Vagina (tissue), 2 donors: Measurements from ENCODE around the gene ANXA3. TPM values are rescaled to one million over a fixed set of nuclear protein-coding genes. Genes with fewer than 3 reads are reported as not detected.

Experiments
- DNase-seq, 2 donors: peaks; one replicate each; pipeline ENCODE4 v3.0.0-alpha.2; 2017; ENCODE audit errors: extremely low spot score in 2 of 2
- H3K27ac ChIP-seq: fragments of 200-600 bp; sonication (generic); one replicate; pipeline ENCODE4 v1.5.1; 2019
- H3K27me3 ChIP-seq: fragments of 200-600 bp; sonication (generic); one replicate; pipeline ENCODE4 v1.5.1; 2019
- H3K36me3 ChIP-seq, 2 donors: fragments of 200-600 bp; sonication (generic); one replicate each; pipeline ENCODE4 v1.5.1; 2017 to 2019
- H3K4me1 ChIP-seq: fragments of 200-600 bp; sonication (generic); one replicate; pipeline ENCODE4 v1.5.1; 2019
- H3K4me3 ChIP-seq, 2 donors: fragments of 200-600 bp; sonication (generic); 1 replicate in 1 of 2; 2 replicates in 1 of 2; pipeline ENCODE4 v1.5.1; 2016 to 2019
- H3K9me3 ChIP-seq: fragments of 200-600 bp; sonication (generic); one replicate; pipeline ENCODE4 v1.5.1; 2019
- CTCF ChIP-seq, 3 experiments: fragments of 450-650 bp in 2 of 3; fragments of 200-600 bp in 1 of 3; sonication (generic) in 1 of 3; IDR thresholded peaks; one replicate each; pipeline ENCODE4 v1.5.1; 2017 to 2019; ENCODE audit warnings: antibody characterized with exemption in 3 of 3, mild to moderate bottlenecking in 2 of 3, moderate library complexity in 2 of 3
- POLR2A ChIP-seq, 2 donors: fragments of 450-650 bp; IDR thresholded peaks; one replicate each; pipeline ENCODE4 v1.6.1; 2017; ENCODE audit warnings: antibody characterized with exemption in 2 of 2, mild to moderate bottlenecking in 2 of 2, moderate library complexity in 2 of 2
- POLR2AphosphoS5 ChIP-seq, 2 donors: sonication (generic); formaldehyde crosslinking; IDR thresholded peaks; one replicate each; pipeline ENCODE4 v1.9.0; 2017; ENCODE audit warnings: antibody characterized with exemption in 2 of 2, mild to moderate bottlenecking in 2 of 2, low read depth in 1 of 2; ENCODE audit not compliant: insufficient read depth in 1 of 2
- intact Hi-C: fragments of 100-400 bp; cut with DNase I; formaldehyde crosslinking; loops from one replicate; pipeline ENCODE4 v1.15.1; 2023
- total RNA-seq: library from RNA; depleted of rRNA; stranded (reverse); fragments of >200 nt; gene quantifications from one replicate; pipeline ENCODE4 v1.2.3, GENCODE V29; 2016

ANXA3 gene
- total RNA-seq, 1 donor from 2014 or later = 11.8 TPM

- Histone ChIP-seq H3K4me1 (no peaks in the 10 kb centered on the region), H3K36me3 (no peaks in the 10 kb centered on the region), H3K4me3 (no peak overlapping the region), H3K27me3 (no peaks in the 10 kb centered on the region), H3K9me3 (no peaks in the 10 kb centered on the region), H3K27ac (no peak overlapping the region)
- DNase-seq = no peak
- TF ChIP-seq POLR2AphosphoS5 (IDR thresholded peaks at IDR 0.05; ENCODE audit: insufficient read depth in 1 of 2, low read depth in 1 of 2) = no peak
- TF ChIP-seq POLR2A (IDR thresholded peaks at IDR 0.05) = no peak
- no peak for TF ChIP-seq CTCF (IDR thresholded peaks at IDR 0.05)
- intact Hi-C loops = loop anchor here (10.0 kb wide), 1 partner anchor 246 kb away; no protein-coding TSS in a partner anchor
Measured at GRCh38 chr4:78618436-78618835, 66.9 kb downstream of the ANXA3 start.

- H3K27ac ChIP-seq = no peak overlapping the region
- intact Hi-C loops = no loop called here
- TF ChIP-seq CTCF (IDR thresholded peaks at IDR 0.05) (no peak), POLR2AphosphoS5 (IDR thresholded peaks at IDR 0.05; ENCODE audit: insufficient read depth in 1 of 2, low read depth in 1 of 2) (no peak), POLR2A (IDR thresholded peaks at IDR 0.05) (no peak)
Measured at GRCh38 chr4:78621395-78621794, 69.8 kb downstream of the ANXA3 start.

GRCh38 chr4:78622253-78622979, 70.8 kb downstream of the ANXA3 start:
- no peaks in the 10 kb centered on the region for H3K36me3 ChIP-seq
- H3K4me1 ChIP-seq = no peaks in the 10 kb centered on the region
- no peak overlapping the region for H3K4me3 ChIP-seq
- H3K27ac ChIP-seq = no peak overlapping the region
- intact Hi-C loops = no loop called here
- H3K9me3 ChIP-seq = no peaks in the 10 kb centered on the region
- DNase-seq = no peak
- H3K27me3 ChIP-seq = no peaks in the 10 kb centered on the region
- TF ChIP-seq CTCF (IDR thresholded peaks at IDR 0.05) = no peak
- TF ChIP-seq POLR2AphosphoS5 (IDR thresholded peaks at IDR 0.05; ENCODE audit: insufficient read depth in 1 of 2, low read depth in 1 of 2) = no peak
- TF ChIP-seq POLR2A (IDR thresholded peaks at IDR 0.05) = no peak

More at GRCh38 chr4:78621395-78621794, 69.8 kb downstream of the ANXA3 start:
- H3K27me3 ChIP-seq = no peaks in the 10 kb centered on the region
- H3K9me3 ChIP-seq = no peaks in the 10 kb centered on the region
- H3K36me3 ChIP-seq = no peaks in the 10 kb centered on the region
- no peak for DNase-seq
- no peak overlapping the region for H3K4me3 ChIP-seq
- no peaks in the 10 kb centered on the region for H3K4me1 ChIP-seq

GRCh38 chr4:78624048-78624447, 72.5 kb downstream of the ANXA3 start:
- no peak overlapping the region for H3K27ac ChIP-seq
- no peaks in the 10 kb centered on the region for H3K9me3 ChIP-seq
- H3K4me3 ChIP-seq = no peak overlapping the region
- no peaks in the 10 kb centered on the region for H3K4me1 ChIP-seq
- no peaks in the 10 kb centered on the region for H3K27me3 ChIP-seq
- intact Hi-C loops = no loop called here
- no peaks in the 10 kb centered on the region for H3K36me3 ChIP-seq
- no peak for DNase-seq
- TF ChIP-seq CTCF (IDR thresholded peaks at IDR 0.05) (no peak), POLR2AphosphoS5 (IDR thresholded peaks at IDR 0.05; ENCODE audit: insufficient read depth in 1 of 2, low read depth in 1 of 2) (peak in 1 of 2 donors; percentile 13)

GRCh38 chr4:78625073-78625472, 73.5 kb downstream of the ANXA3 start:
- no peaks in the 10 kb centered on the region for H3K9me3 ChIP-seq
- no peak for DNase-seq
- H3K27ac ChIP-seq = no peak overlapping the region
- intact Hi-C loops = no loop called here
- no peaks in the 10 kb centered on the region for H3K27me3 ChIP-seq
- H3K36me3 ChIP-seq = no peaks in the 10 kb centered on the region
- no peak for TF ChIP-seq POLR2AphosphoS5 (IDR thresholded peaks at IDR 0.05; ENCODE audit: insufficient read depth in 1 of 2, low read depth in 1 of 2)
- TF ChIP-seq POLR2A (IDR thresholded peaks at IDR 0.05) = no peak
- no peak for TF ChIP-seq CTCF (IDR thresholded peaks at IDR 0.05)
- no peak overlapping the region for H3K4me3 ChIP-seq
- no peaks in the 10 kb centered on the region for H3K4me1 ChIP-seq
